Left kidney (tissue), 8 donors: ENCODE measurements around the gene NAP1L4. TPM values are rescaled to one million over a fixed set of nuclear protein-coding genes. Genes with fewer than 3 reads are reported as not detected.
A peak's percentile ranks its signal among the peaks of the same experiment; 100 is the strongest.

Source experiments
- DNase-seq: peaks from one replicate; pipeline ENCODE4 v3.0.0-alpha.2; 2013
- long read RNA-seq, 8 donors: transcript quantifications; one replicate each; lab custom pipeline, GENCODE V29; 2026
- polyA plus RNA-seq: library from polyadenylated mRNA; unstranded; fragments of 120-200 nt; gene quantifications from one replicate; pipeline ENCODE4 v1.2.1, GENCODE V29; 2013; ENCODE audit not compliant: insufficient read length

NAP1L4 gene
- polyA plus RNA-seq: 245 TPM
- long read RNA-seq, donor 1, transcript NAP1L4-222 (15 exons, 2,479 nt): major isoform, 8 of 22 reads
- long read RNA-seq, donor 1, partial matches to known transcripts: 11 of 22 reads
- long read RNA-seq, donor 1, other reads (novel, unspliced or antisense): 0 of 22 reads
- long read RNA-seq, donor 2, transcript NAP1L4-222 (15 exons, 2,479 nt): major isoform, 5 of 21 reads
- long read RNA-seq, donor 2, partial matches to known transcripts: 13 of 21 reads
- long read RNA-seq, donor 2, other reads (novel, unspliced or antisense): 0 of 21 reads
- long read RNA-seq, donor 3, transcript NAP1L4-222 (15 exons, 2,479 nt): major isoform, 6 of 22 reads
- long read RNA-seq, donor 3, partial matches to known transcripts: 10 of 22 reads
- long read RNA-seq, donor 3, other reads (novel, unspliced or antisense): 0 of 22 reads
- long read RNA-seq, donor 4: 0 reads
- long read RNA-seq, donor 5, transcript NAP1L4-222 (15 exons, 2,479 nt): major isoform, 21 of 45 reads
- long read RNA-seq, donor 5, transcript NAP1L4-201 (16 exons, 2,511 nt): minor isoform, 6 of 45 reads
- long read RNA-seq, donor 5, partial matches to known transcripts: 17 of 45 reads
- long read RNA-seq, donor 5, other reads (novel, unspliced or antisense): 0 of 45 reads
- long read RNA-seq, donor 6, transcript NAP1L4-201 (16 exons, 2,511 nt): major isoform, 5 of 42 reads
- long read RNA-seq, donor 6, partial matches to known transcripts: 30 of 42 reads
- long read RNA-seq, donor 6, other reads (novel, unspliced or antisense): 0 of 42 reads
- long read RNA-seq, donor 7, transcript NAP1L4-201 (16 exons, 2,511 nt): minor isoform, 6 of 37 reads
- long read RNA-seq, donor 7, transcript NAP1L4-222 (15 exons, 2,479 nt): major isoform, 8 of 37 reads
- long read RNA-seq, donor 7, partial matches to known transcripts: 22 of 37 reads
- long read RNA-seq, donor 7, other reads (novel, unspliced or antisense): 0 of 37 reads
- long read RNA-seq, donor 8, partial matches to known transcripts: 0 of 3 reads
- long read RNA-seq, donor 8, other reads (novel, unspliced or antisense): 0 of 3 reads

GRCh38 chr11:2992234-2992996, at the start of gene NAP1L4:
Gene NAP1L4, minus strand, starts transcription at chr11:2992329. Its CDS starts 13,109 bp downstream, at chr11:2979220.
- peak; percentile 95 for DNase-seq

GRCh38 chr11:3040881-3041280, 48.8 kb upstream of the NAP1L4 start:
- no peak for DNase-seq

- DNase-seq: no peak
Measured at GRCh38 chr11:3037945-3038271, 45.8 kb upstream of the NAP1L4 start.

- DNase-seq: peak; percentile 80
Measured at GRCh38 chr11:3037040-3037944, 45.2 kb upstream of the NAP1L4 start.

GRCh38 chr11:3036419-3036818, 44.3 kb upstream of the NAP1L4 start:
- no peak for DNase-seq

GRCh38 chr11:3035333-3035732, 43.2 kb upstream of the NAP1L4 start:
- no peak for DNase-seq

GRCh38 chr11:3030289-3031070, 38.4 kb upstream of the NAP1L4 start:
- no peak for DNase-seq

GRCh38 chr11:3028813-3029212, 36.7 kb upstream of the NAP1L4 start:
- DNase-seq: no peak

GRCh38 chr11:3026803-3027202, 34.7 kb upstream of the NAP1L4 start:
- no peak for DNase-seq

GRCh38 chr11:3022982-3023381, 30.9 kb upstream of the NAP1L4 start:
- no peak for DNase-seq

- DNase-seq: no peak
Measured at GRCh38 chr11:3022300-3022967, 30.3 kb upstream of the NAP1L4 start.

GRCh38 chr11:3021125-3021524, 29.0 kb upstream of the NAP1L4 start:
- no peak for DNase-seq

GRCh38 chr11:3020011-3020410, 27.9 kb upstream of the NAP1L4 start:
- no peak for DNase-seq

GRCh38 chr11:3018596-3018995, 26.5 kb upstream of the NAP1L4 start:
- DNase-seq: no peak

- no peak for DNase-seq
Measured at GRCh38 chr11:3016861-3017260, 24.7 kb upstream of the NAP1L4 start.

GRCh38 chr11:3015796-3016195, 23.7 kb upstream of the NAP1L4 start:
- DNase-seq: no peak

- DNase-seq: no peak
Measured at GRCh38 chr11:3014943-3015342, 22.8 kb upstream of the NAP1L4 start.

GRCh38 chr11:3014057-3014938, 22.2 kb upstream of the NAP1L4 start:
- DNase-seq: no peak
